DND-41 (cell line): ENCODE measurements around the gene TEX13A.

Experiments used
- ATAC-seq: fragments of 200-7000 bp; cut with Tn5 transposase; 3 replicates; pipeline ENCODE4 v1.9.1; 2021; ENCODE audit warnings: low read depth; ENCODE audit not compliant: insufficient read depth
- DNase-seq: peaks from one replicate; pipeline ENCODE4 v3.0.0-alpha.2; 2020
- H2AFZ ChIP-seq: 2 replicates; pipeline ENCODE4 v1.6.0; 2012; ENCODE audit warnings: low read depth, low read length
- H3K27ac ChIP-seq: 2 replicates; pipeline ENCODE4 v1.5.1; 2012; ENCODE audit warnings: low read length, inconsistent platforms
- H3K27me3 ChIP-seq: fragments of 200-600 bp; sonication (generic); 2 replicates; pipeline ENCODE4 v1.6.0; 2012; ENCODE audit warnings: low read length, mild to moderate bottlenecking, inconsistent platforms; ENCODE audit not compliant: insufficient read depth, poor library complexity
- H3K36me3 ChIP-seq: 2 replicates; pipeline ENCODE4 v1.5.1; 2012; ENCODE audit warnings: low read length, inconsistent platforms; ENCODE audit not compliant: insufficient read depth
- H3K4me1 ChIP-seq: 2 replicates; pipeline ENCODE4 v1.5.1; 2012; ENCODE audit warnings: mild to moderate bottlenecking, low read length; ENCODE audit not compliant: insufficient read depth
- H3K4me2 ChIP-seq: 2 replicates; pipeline ENCODE4 v1.6.0; 2012; ENCODE audit warnings: mild to moderate bottlenecking, moderate library complexity, low read length, inconsistent platforms; ENCODE audit not compliant: insufficient read depth
- H3K4me3 ChIP-seq, 2 experiments: fragments of 200-600 bp in 1 of 2; shearing (Covaris generic) in 1 of 2; 2 replicates each; pipeline ENCODE4 v1.5.1; 2012 to 2016; ENCODE audit warnings: inconsistent platforms in 2 of 2, low read length in 2 of 2, mild to moderate bottlenecking in 2 of 2, low read depth in 1 of 2, moderate library complexity in 1 of 2
- H3K79me2 ChIP-seq: 2 replicates; pipeline ENCODE4 v1.6.0; 2012; ENCODE audit warnings: low read length, inconsistent platforms; ENCODE audit not compliant: insufficient read depth
- H3K9ac ChIP-seq: 2 replicates; pipeline ENCODE4 v1.6.0; 2012; ENCODE audit warnings: low read depth, mild to moderate bottlenecking, inconsistent platforms, low read length, moderate library complexity
- H3K9me3 ChIP-seq: 2 replicates; pipeline ENCODE4 v1.5.1; 2012; ENCODE audit warnings: low read length, moderate library complexity, mild to moderate bottlenecking, inconsistent platforms; ENCODE audit not compliant: insufficient read depth, severe bottlenecking
- H4K20me1 ChIP-seq: 2 replicates; pipeline ENCODE4 v1.6.0; 2012; ENCODE audit warnings: low read length; ENCODE audit not compliant: insufficient read depth
- EZH2 ChIP-seq: IDR thresholded peaks from 3 replicates; pipeline ENCODE4 v1.6.1; 2012; ENCODE audit warnings: borderline replicate concordance, low read depth, mild to moderate bottlenecking, moderate library complexity, low read length, inconsistent platforms; ENCODE audit not compliant: severe bottlenecking
- TF ChIP-seq, protein P1 (sequence below): IDR thresholded peaks from 2 replicates; pipeline ENCODE4 v1.5.1; 2012; ENCODE audit warnings: borderline replicate concordance, low read length, moderate library complexity, mild to moderate bottlenecking; ENCODE audit not compliant: poor library complexity, severe bottlenecking; ENCODE audit errors: extremely low read depth

The TEX13A gene

DNA sequence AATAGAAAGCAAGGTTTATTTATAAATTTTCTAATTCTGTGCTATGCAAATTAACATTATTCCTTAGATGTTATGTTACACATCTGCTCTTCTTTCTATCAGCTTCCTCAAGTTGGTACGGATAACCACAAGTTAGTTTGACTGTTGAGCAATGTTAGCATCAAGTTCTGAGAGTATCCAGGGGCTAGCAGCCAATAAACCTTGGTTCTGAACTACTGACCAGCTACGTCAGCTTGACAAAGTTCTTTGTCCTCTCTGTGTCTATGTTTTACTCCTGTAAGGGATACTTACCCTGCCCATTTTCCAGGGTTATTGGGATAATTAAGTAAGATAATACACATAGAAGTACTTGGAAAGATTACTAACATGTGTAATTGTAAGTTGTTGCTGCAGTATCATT lies 8.1 kb upstream of the TEX13A start:
- H3K36me3 ChIP-seq, result no peaks in the 10 kb centered on the region
- no peak overlapping the region for H2AFZ ChIP-seq
- no peaks in the 10 kb centered on the region for H3K4me1 ChIP-seq
- H3K27ac ChIP-seq, result no peak overlapping the region
- H3K9me3 ChIP-seq, result no peaks in the 10 kb centered on the region
- TF ChIP-seq EZH2, result no peak
- TF ChIP-seq, protein P1, sequence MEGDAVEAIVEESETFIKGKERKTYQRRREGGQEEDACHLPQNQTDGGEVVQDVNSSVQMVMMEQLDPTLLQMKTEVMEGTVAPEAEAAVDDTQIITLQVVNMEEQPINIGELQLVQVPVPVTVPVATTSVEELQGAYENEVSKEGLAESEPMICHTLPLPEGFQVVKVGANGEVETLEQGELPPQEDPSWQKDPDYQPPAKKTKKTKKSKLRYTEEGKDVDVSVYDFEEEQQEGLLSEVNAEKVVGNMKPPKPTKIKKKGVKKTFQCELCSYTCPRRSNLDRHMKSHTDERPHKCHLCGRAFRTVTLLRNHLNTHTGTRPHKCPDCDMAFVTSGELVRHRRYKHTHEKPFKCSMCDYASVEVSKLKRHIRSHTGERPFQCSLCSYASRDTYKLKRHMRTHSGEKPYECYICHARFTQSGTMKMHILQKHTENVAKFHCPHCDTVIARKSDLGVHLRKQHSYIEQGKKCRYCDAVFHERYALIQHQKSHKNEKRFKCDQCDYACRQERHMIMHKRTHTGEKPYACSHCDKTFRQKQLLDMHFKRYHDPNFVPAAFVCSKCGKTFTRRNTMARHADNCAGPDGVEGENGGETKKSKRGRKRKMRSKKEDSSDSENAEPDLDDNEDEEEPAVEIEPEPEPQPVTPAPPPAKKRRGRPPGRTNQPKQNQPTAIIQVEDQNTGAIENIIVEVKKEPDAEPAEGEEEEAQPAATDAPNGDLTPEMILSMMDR, result no peak
- no peak overlapping the region for H3K4me2 ChIP-seq
- no peaks in the 10 kb centered on the region for H3K79me2 ChIP-seq
- H3K4me3 ChIP-seq, result no peak overlapping the region
- DNase-seq, result no peak
- ATAC-seq, result no peak
- no peaks in the 10 kb centered on the region for H4K20me1 ChIP-seq
- no peaks in the 10 kb centered on the region for H3K27me3 ChIP-seq
- no peak overlapping the region for H3K9ac ChIP-seq

DNA sequence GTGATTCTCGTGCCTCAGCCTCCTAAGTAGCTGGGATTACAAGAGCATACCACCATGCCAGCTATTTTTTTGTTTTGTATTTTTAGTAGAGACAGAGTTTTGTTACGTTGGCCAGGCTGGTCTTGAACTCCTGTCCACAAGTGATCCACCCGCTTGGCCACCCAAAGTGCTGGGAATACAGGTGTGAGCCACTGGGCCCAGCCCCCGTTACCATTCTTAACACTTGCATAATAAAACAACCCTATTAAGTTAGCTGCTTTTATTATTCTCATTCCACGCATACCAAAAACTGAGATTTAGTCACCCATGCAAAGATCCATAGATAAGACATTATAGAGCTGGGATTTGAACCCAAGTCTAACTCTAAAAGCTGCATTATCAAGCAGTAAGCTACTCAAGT lies 6.0 kb upstream of the TEX13A start:
- ATAC-seq (no peak), DNase-seq (no peak)
- H3K4me1 ChIP-seq, result no peaks in the 10 kb centered on the region
- H3K36me3 ChIP-seq, result no peaks in the 10 kb centered on the region
- no peaks in the 10 kb centered on the region for H3K27me3 ChIP-seq
- H3K9me3 ChIP-seq, result no peaks in the 10 kb centered on the region
- H4K20me1 ChIP-seq, result no peaks in the 10 kb centered on the region
- H3K4me2 ChIP-seq, result no peak overlapping the region
- TF ChIP-seq EZH2, result no peak
- TF ChIP-seq, protein P1, result no peak
- H3K9ac ChIP-seq, result no peak overlapping the region
- H3K4me3 ChIP-seq, result no peak overlapping the region
- no peak overlapping the region for H2AFZ ChIP-seq
- H3K27ac ChIP-seq, result no peak overlapping the region
- no peaks in the 10 kb centered on the region for H3K79me2 ChIP-seq

DNA sequence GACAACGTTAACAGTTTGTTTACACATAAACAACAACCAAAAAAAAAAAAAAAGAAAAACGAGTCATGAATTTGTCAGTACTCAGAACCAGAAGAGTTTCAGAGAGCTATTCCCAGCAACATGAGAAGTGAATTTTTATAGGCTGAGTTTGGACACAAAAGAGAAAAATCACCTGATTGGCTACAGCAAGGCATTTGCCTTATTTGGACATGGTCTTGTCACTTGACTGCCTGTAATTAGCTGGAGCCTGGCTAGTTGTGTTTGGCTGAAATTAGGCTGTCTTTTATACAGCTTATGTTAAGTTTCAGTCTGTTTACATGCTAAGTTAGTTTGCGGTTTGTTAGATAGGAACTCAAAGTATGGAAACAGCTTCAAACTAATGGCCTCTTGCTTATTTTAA lies 880 bp upstream of the TEX13A start:
- H3K4me1 ChIP-seq, result no peaks in the 10 kb centered on the region
- no peaks in the 10 kb centered on the region for H3K79me2 ChIP-seq
- no peak overlapping the region for H3K4me2 ChIP-seq
- DNase-seq, result no peak
- H3K9ac ChIP-seq, result no peak overlapping the region
- H3K4me3 ChIP-seq, result no peak overlapping the region
- H3K27me3 ChIP-seq, result no peaks in the 10 kb centered on the region
- TF ChIP-seq, protein P1, result no peak
- no peak for TF ChIP-seq EZH2
- no peak for ATAC-seq
- H3K36me3 ChIP-seq, result no peaks in the 10 kb centered on the region
- H3K9me3 ChIP-seq, result no peaks in the 10 kb centered on the region
- no peak overlapping the region for H3K27ac ChIP-seq
- H4K20me1 ChIP-seq, result no peaks in the 10 kb centered on the region
- no peak overlapping the region for H2AFZ ChIP-seq
